ENCODE measurements around the gene OR10T2. TPM values are rescaled to one million over a fixed set of nuclear protein-coding genes. Genes with fewer than 3 reads are reported as not detected.
"Not testable (repeated sequence)": the region's sequence is repeated elsewhere in the genome, so short reads cannot be mapped to it uniquely, and the experiment has no call there.

The OR10T2 gene, protein sequence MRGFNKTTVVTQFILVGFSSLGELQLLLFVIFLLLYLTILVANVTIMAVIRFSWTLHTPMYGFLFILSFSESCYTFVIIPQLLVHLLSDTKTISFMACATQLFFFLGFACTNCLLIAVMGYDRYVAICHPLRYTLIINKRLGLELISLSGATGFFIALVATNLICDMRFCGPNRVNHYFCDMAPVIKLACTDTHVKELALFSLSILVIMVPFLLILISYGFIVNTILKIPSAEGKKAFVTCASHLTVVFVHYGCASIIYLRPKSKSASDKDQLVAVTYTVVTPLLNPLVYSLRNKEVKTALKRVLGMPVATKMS
- not detected for total RNA-seq

DNA sequence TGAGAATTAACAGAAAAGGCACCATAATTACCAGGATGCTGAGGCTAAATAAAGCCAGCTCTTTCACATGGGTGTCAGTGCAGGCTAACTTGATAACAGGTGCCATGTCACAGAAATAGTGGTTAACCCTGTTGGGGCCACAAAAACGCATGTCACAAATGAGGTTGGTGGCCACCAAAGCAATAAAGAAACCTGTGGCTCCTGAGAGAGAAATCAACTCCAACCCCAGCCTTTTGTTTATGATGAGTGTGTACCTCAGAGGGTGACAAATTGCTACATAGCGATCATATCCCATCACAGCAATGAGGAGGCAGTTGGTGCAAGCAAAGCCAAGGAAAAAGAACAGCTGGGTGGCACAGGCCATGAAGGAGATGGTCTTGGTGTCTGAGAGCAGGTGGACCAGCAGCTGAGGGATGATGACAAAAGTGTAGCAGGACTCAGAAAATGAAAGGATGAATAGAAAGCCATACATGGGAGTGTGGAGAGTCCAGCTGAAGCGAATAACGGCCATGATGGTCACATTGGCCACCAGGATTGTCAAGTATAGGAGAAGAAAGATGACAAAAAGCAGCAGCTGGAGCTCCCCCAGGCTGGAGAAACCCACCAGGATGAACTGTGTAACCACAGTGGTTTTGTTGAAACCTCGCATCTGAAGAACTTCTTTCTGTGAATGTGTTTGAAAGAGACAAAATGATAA is at the start of gene OR10T2:
Gene OR10T2, minus strand, starts transcription at position 649 of the 697 bp plus-strand sequence. Its CDS starts 0 bp downstream, at position 649.
- no peak for DNase-seq (ENCODE audit: low spot score in 2 of 2)
- Histone ChIP-seq H3K36me3 (no peaks in the 10 kb centered on the region), H3K27me3 (no peaks in the 10 kb centered on the region), H3K4me3 (no peak within 1 kb of the TSS), H3K27ac (no peak within 1 kb of the TSS), H3K4me1 (no peaks in the 10 kb centered on the region), H3K9me3 (no peaks in the 10 kb centered on the region)
- TF ChIP-seq, protein P1, sequence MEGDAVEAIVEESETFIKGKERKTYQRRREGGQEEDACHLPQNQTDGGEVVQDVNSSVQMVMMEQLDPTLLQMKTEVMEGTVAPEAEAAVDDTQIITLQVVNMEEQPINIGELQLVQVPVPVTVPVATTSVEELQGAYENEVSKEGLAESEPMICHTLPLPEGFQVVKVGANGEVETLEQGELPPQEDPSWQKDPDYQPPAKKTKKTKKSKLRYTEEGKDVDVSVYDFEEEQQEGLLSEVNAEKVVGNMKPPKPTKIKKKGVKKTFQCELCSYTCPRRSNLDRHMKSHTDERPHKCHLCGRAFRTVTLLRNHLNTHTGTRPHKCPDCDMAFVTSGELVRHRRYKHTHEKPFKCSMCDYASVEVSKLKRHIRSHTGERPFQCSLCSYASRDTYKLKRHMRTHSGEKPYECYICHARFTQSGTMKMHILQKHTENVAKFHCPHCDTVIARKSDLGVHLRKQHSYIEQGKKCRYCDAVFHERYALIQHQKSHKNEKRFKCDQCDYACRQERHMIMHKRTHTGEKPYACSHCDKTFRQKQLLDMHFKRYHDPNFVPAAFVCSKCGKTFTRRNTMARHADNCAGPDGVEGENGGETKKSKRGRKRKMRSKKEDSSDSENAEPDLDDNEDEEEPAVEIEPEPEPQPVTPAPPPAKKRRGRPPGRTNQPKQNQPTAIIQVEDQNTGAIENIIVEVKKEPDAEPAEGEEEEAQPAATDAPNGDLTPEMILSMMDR (IDR thresholded peaks at IDR 0.05) = no peak
- intact Hi-C loops (cut with DNase I) = no loop called here

DNA sequence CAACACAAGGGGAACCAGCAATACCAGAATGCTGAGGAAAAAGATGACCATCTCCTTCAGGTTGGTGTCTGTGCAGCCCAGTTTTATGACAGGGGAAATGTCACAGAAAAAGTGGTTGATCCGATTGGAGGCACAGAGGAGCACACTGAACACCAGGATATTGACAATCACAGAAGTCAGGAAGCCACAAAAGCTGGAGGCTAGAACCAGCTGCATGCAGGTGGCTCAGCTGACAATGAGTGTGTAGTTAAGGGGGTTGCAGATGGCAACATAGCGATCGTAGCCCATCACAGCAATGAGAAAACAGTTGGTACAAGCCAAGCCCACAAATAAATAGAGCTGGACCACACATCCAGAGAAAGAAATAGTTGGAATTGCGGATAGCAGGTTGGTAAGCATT is 46.1 kb upstream of the OR10T2 start:
- Histone ChIP-seq H3K27ac (no peak overlapping the region), H3K4me3 (no peak overlapping the region), H3K36me3 (no peaks in the 10 kb centered on the region), H3K4me1 (no peaks in the 10 kb centered on the region), H3K27me3 (no peaks in the 10 kb centered on the region), H3K9me3 (peaks cover 0 to 2% of the 10 kb centered on the region in 2 donors)
- TF ChIP-seq, protein P1 (IDR thresholded peaks at IDR 0.05) = no peak
- no peak for DNase-seq (ENCODE audit: low spot score in 2 of 2)
- intact Hi-C loops (cut with DNase I) = no loop called here

DNA sequence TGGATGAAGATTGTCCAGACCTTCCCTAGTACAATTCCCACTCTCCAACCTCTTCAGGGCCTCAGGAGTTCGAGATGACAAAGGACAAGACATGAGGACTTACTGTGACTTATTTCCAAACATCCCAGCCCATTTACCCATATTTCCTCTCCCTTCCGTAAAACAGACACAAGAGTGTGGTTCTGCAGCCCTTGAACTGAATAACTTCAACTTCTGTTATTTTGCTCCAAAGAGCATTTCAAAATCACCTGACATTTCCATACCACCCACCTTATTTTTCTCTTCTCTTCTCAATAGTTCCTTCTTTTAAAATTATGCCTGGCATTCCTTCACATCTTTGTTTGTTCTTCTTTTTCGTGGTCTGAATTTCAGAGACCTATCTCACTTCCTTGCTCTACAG is 35.5 kb upstream of the OR10T2 start:
- intact Hi-C loops (cut with DNase I) = no loop called here
- no peak overlapping the region for H3K27ac ChIP-seq
- no peaks in the 10 kb centered on the region for H3K4me1 ChIP-seq
- no peak for DNase-seq (ENCODE audit: low spot score in 2 of 2)
- no peaks in the 10 kb centered on the region for H3K27me3 ChIP-seq
- no peak overlapping the region for H3K4me3 ChIP-seq
- TF ChIP-seq, protein P1 (IDR thresholded peaks at IDR 0.05) = no peak
- no peaks in the 10 kb centered on the region for H3K36me3 ChIP-seq
- H3K9me3 ChIP-seq = no peaks in the 10 kb centered on the region

DNA sequence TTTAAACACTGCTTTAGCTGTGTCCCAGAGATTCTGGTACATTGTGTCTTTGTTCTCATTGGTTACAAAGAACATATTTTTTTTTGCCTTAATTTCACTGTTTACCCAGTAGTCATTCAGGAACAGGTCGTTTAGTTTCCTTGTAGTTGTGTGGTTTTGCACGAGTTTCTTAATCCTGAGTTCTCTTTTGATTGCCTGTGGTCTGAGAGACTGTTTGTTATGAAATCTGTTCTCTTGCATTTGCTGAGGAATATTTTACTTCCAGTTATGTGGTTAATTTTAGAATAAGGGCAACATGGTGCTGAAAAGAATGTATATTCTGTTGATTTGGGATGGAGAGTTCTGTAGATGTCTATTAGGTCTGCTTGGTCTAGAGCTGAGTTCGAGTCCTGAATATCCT is 30.9 kb upstream of the OR10T2 start:
- H3K27ac ChIP-seq; intact Hi-C loops (cut with DNase I); DNase-seq (ENCODE audit: low spot score in 2 of 2); H3K9me3 ChIP-seq; H3K36me3 ChIP-seq; H3K27me3 ChIP-seq; H3K4me3 ChIP-seq; H3K4me1 ChIP-seq: not testable (repeated sequence)

DNA sequence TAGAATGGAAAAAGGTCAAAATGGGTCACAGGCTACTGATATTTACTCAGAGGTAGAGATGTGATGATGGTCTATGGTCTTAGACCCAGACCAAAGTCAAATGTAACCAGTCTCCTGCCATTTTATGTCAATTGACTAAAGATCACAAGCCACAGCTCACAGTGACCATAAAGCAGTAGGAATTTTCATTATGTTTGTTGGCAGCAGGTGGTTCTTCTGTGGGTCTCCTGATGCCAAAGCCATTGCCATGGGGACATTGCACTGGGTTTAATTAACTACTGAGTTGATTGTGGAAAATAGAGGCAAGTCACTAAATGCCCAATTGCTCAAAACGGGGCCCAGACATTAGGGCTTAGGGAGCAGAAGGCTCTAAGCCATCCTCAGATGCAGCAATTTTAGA is 26.9 kb upstream of the OR10T2 start, which contains the start of gene OR10K2:
Gene OR10K2, minus strand, starts transcription at position 101 of the 400 bp plus-strand sequence. CDS start 5,371 bp downstream, outside the sequence.
- Histone ChIP-seq H3K27me3 (peaks cover 4% of the 10 kb centered on the region), H3K4me3 (no peak within 1 kb of the TSS), H3K9me3 (no peaks in the 10 kb centered on the region), H3K36me3 (no peaks in the 10 kb centered on the region), H3K4me1 (no peaks in the 10 kb centered on the region), H3K27ac (no peak within 1 kb of the TSS)
- TF ChIP-seq, protein P1 (IDR thresholded peaks at IDR 0.05) = no peak
- intact Hi-C loops (cut with DNase I) = no loop called here
- DNase-seq (ENCODE audit: low spot score in 2 of 2) = no peak

DNA sequence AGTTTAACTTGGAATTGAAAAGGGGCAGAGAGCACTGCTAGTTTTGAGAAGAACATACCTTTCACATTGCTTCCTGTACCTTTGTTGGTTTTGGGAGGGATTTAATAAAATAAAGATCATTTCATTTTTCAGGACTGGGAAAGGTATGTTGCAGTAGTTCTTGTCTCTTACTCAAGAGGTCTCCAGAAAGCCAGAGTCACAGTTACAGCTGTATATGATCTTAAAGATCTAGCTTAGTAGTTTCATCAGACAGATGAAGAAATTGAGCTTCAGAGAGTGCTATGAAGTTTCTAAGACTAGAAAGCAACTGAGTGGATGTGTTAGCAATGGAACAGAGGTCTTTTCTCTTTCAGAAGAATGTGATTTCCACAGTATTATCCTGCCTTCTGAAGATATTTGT is 25.8 kb upstream of the OR10T2 start:
- peaks cover 4% of the 10 kb centered on the region for H3K27me3 ChIP-seq
- TF ChIP-seq, protein P1 (IDR thresholded peaks at IDR 0.05) = no peak
- intact Hi-C loops (cut with DNase I) = no loop called here
- no peaks in the 10 kb centered on the region for H3K36me3 ChIP-seq
- no peaks in the 10 kb centered on the region for H3K9me3 ChIP-seq
- no peaks in the 10 kb centered on the region for H3K4me1 ChIP-seq
- no peak overlapping the region for H3K4me3 ChIP-seq
- no peak overlapping the region for H3K27ac ChIP-seq
- DNase-seq (ENCODE audit: low spot score in 2 of 2) = no peak
